ENCODE results near the gene VPS4A. TPM values are rescaled to one million over a fixed set of nuclear protein-coding genes. Genes with fewer than 3 reads are reported as not detected.

VPS4A gene
- total and polyA plus RNA-seq, 2 of the 8 experiments (the other 6 are each of a cell fraction or from before 2014, with no cell fraction given), result 14.1 to 24.1 TPM

DNA sequence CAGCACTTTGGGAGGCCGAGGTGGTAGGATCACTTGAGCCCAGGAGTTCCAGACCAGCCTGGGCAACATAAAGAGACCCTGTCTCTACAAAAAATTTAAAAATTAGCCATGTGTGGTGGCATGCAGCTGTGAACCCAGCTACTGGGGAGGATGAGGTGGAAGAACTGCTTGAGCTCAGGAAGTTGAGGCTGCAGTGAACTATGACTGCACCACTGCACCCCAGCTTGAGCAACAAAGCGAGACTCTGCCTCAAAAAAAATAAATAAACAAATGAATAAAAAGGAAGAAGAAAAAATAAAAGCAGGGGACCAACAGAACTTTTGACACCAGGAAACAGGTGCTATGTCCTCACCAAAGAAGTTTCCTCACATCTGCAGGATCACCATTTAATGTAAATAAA, 60.4 kb downstream of the VPS4A start:
- no peak overlapping the region for H4K91ac ChIP-seq (replicated peaks; ENCODE audit: insufficient read length, low read length)
- H3K79me2 ChIP-seq (ENCODE audit: control insufficient read depth in 1 of 2, insufficient read depth in 2 of 2, low read length in 2 of 2), result no peaks in the 10 kb centered on the region
- no peak overlapping the region for H3K27ac ChIP-seq (ENCODE audit: low read depth, low read length)
- ChIA-PET POLR2A (ENCODE audit: partially characterized antibody) (no interaction called here), CTCF (ENCODE audit: partially characterized antibody) (no interaction called here)
- H2AFZ ChIP-seq (ENCODE audit: low read length), result no peak overlapping the region
- no peaks in the 10 kb centered on the region for H3K4me1 ChIP-seq (replicated peaks in 1 of 4; ENCODE audit: control insufficient read depth in 3 of 4, insufficient read depth in 4 of 4, low read length in 3 of 4)
- H3K36me3 ChIP-seq (ENCODE audit: control insufficient read depth in 2 of 4, insufficient read depth in 4 of 4, low read length in 3 of 4), result peaks cover 8 to 47% (median 34%) of the 10 kb centered on the region in 4 experiments
- H3K27me3 ChIP-seq (replicated peaks in 1 of 4; ENCODE audit: control insufficient read depth in 3 of 4, extremely low read depth in 1 of 4, insufficient read depth in 3 of 4, low read length in 3 of 4), result no peaks in the 10 kb centered on the region
- no peak overlapping the region for H2BK12ac ChIP-seq (ENCODE audit: low read depth, low read length)
- no peak overlapping the region for H3K9ac ChIP-seq (replicated peaks in 1 of 4; ENCODE audit: extremely low read depth in 1 of 4, low read depth in 3 of 4, low read length in 3 of 4)
- no peaks in the 10 kb centered on the region for H3K23me2 ChIP-seq (ENCODE audit: low read depth, low read length)
- H4K8ac ChIP-seq (ENCODE audit: extremely low read depth, insufficient read depth, low read length), result no peak overlapping the region
- FAIRE-seq (no peak), DNase-seq (ENCODE audit: low read depth in 1 of 2, low spot score in 2 of 2) (no peak)
- H3K4ac ChIP-seq (replicated peaks; ENCODE audit: insufficient read length, low read depth, low read length), result no peak overlapping the region
- H3K4me3 ChIP-seq (ENCODE audit: extremely low read depth in 1 of 4, insufficient read depth in 2 of 4, low read depth in 3 of 4, low read length in 4 of 4), result no peak overlapping the region
- no peak overlapping the region for H3K14ac ChIP-seq (ENCODE audit: insufficient read length)
- H2BK120ac ChIP-seq (replicated peaks; ENCODE audit: low read depth, low read length), result no peak overlapping the region
- no peaks in the 10 kb centered on the region for H3K9me3 ChIP-seq (ENCODE audit: insufficient read depth in 2 of 2, low read depth in 1 of 2, low read length in 1 of 2)
- 94% methylated on average over 2 of the region's 2 CpGs; no CpG with 5 or more reads in 1 of the 2 experiments for whole genome bisulfite sequencing, 2 experiments (ENCODE audit: extremely low coverage in 1 of 2, insufficient coverage in 1 of 2, insufficient read length in 1 of 2, insufficient replicate concordance in 2 of 2, low coverage in 1 of 2, low lambda C conversion rate in 2 of 2, missing lambda C conversion rate in 1 of 2)
- H3K18ac ChIP-seq (ENCODE audit: extremely low read depth, low read length), result no peak overlapping the region
- H2BK15ac ChIP-seq (ENCODE audit: low read length), result no peak overlapping the region
- no peak overlapping the region for H2BK20ac ChIP-seq (ENCODE audit: low read length)
- H4K20me1 ChIP-seq (replicated peaks in 1 of 2; ENCODE audit: control insufficient read depth in 1 of 2, insufficient read depth in 2 of 2, low read length in 2 of 2), result peaks cover 0 to 4% of the 10 kb centered on the region in 2 experiments
- no peak overlapping the region for H2AK5ac ChIP-seq (ENCODE audit: low read depth, low read length)
- H3K23ac ChIP-seq (ENCODE audit: insufficient read length), result no peak overlapping the region
- H3K56ac ChIP-seq (replicated peaks; ENCODE audit: insufficient read length, low read depth, low read length), result no peak overlapping the region
- no peak overlapping the region for H4K5ac ChIP-seq (ENCODE audit: insufficient read length, low read depth, low read length)
- H3K79me1 ChIP-seq (ENCODE audit: low read depth, low read length), result no peaks in the 10 kb centered on the region
- H3K4me2 ChIP-seq (ENCODE audit: insufficient read depth in 1 of 2, low read depth in 2 of 2, low read length in 2 of 2), result no peak overlapping the region
- H2BK5ac ChIP-seq (ENCODE audit: low read depth, low read length), result no peak overlapping the region
- no peak for TF ChIP-seq SP4 (IDR thresholded peaks at IDR 0.05; ENCODE audit: low read length)
- no peak for TF ChIP-seq KDM1A (IDR thresholded peaks at IDR 0.05; ENCODE audit: borderline replicate concordance, low read length)
- no peak for TF ChIP-seq CREB1 (IDR thresholded peaks at IDR 0.05)
- TF ChIP-seq ZNF274 (IDR thresholded peaks at IDR 0.05; ENCODE audit: borderline replicate concordance, extremely low read depth, low read length), result no peak
- TF ChIP-seq RAD21 (IDR thresholded peaks at IDR 0.05 in 1 of 2, conservative IDR thresholded peaks at IDR 0.05 in 1 of 2; ENCODE audit: low read depth in 2 of 2, low read length in 2 of 2), result no peak
- no peak for TF ChIP-seq JUND (IDR thresholded peaks at IDR 0.05; ENCODE audit: low read length)
- TF ChIP-seq KDM5A (IDR thresholded peaks at IDR 0.05; ENCODE audit: low read length), result no peak
- no peak for TF ChIP-seq CBX5 (IDR thresholded peaks at IDR 0.05; ENCODE audit: low read depth, low read length)
- no peak for TF ChIP-seq NRF1 (IDR thresholded peaks at IDR 0.05; ENCODE audit: low read depth, low read length)
- no peak for TF ChIP-seq POU5F1 (IDR thresholded peaks at IDR 0.05; ENCODE audit: low read depth, low read length)
- TF ChIP-seq POLR2AphosphoS5 (IDR thresholded peaks at IDR 0.05; ENCODE audit: low read depth, low read length), result no peak
- no peak for TF ChIP-seq EGR1 (IDR thresholded peaks at IDR 0.05; ENCODE audit: borderline replicate concordance, low read depth, low read length)
- TF ChIP-seq FOSL1 (IDR thresholded peaks at IDR 0.05; ENCODE audit: insufficient read depth, low read depth, low read length), result no peak
- no peak for TF ChIP-seq GABPA (IDR thresholded peaks at IDR 0.05; ENCODE audit: borderline replicate concordance, insufficient read depth, low read length)
- TF ChIP-seq RBBP5 (IDR thresholded peaks at IDR 0.05; ENCODE audit: borderline replicate concordance, low read depth, low read length), result no peak
- no peak for TF ChIP-seq GTF2F1 (IDR thresholded peaks at IDR 0.05; ENCODE audit: borderline replicate concordance, low read depth, low read length)

Measured in H1 (cell line).